OCI-M2 (cell line): ENCODE measurements around the gene NRXN3.
"Not testable (repeated sequence)": the region's sequence is repeated elsewhere in the genome, so short reads cannot be mapped to it uniquely, and the experiment has no call there.

Source experiments
- DNase-seq: peaks from one replicate; lab custom pipeline; 2025; ENCODE audit not compliant: unreplicated experiment; lab: John Stamatoyannopoulos, UW

Gene NRXN3

DNA sequence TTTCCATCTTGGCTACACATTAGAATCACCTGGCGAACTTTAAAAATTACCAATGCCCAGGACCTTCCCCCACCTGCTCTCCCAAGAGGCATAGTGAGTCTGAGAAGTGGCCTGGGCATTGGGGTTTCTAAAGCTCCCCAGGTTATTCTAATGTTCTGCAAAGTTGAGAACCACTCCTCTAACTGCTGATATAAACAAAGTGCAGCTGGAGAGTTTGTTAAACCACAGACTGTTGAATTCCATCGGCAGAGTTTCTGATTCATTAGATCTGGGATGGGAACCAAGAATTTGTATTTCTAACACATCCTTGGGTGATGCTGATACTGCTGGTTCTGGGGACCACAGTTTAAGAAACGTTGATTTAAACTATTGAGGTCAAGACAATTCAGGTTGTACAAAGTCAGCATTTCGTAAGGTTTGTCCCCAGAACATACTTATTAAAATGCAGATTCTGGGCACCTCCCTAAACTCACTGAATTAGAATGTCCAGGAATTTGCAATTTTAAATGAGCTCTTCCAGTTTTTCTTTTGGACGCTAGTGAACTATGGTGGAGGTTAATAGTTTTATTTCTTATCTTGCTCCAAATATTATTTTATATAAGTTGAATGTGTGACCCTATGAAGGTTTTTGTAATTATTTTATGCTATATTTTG, 309.1 kb downstream of the NRXN3 start:
- DNase-seq: no peak

DNA sequence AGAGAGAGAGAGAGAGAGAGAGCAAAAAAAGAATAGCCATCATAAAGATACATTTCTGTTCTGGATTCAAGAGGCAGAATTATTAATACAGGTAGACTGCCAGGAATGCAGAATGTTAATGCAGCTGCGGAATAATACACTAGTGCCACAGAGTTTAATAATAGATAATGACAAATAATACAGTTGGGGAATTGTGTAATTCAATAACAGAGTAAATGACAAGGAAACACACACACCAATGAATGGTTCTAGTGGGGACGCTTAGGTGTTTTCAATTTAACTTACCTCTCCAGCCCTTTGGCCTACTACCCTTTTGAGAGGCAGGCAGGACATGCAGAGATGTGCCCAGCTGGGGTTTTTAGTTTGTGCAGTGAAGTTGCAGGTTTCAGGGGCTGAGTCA, 313.9 kb downstream of the NRXN3 start:
- no peak for DNase-seq

DNA sequence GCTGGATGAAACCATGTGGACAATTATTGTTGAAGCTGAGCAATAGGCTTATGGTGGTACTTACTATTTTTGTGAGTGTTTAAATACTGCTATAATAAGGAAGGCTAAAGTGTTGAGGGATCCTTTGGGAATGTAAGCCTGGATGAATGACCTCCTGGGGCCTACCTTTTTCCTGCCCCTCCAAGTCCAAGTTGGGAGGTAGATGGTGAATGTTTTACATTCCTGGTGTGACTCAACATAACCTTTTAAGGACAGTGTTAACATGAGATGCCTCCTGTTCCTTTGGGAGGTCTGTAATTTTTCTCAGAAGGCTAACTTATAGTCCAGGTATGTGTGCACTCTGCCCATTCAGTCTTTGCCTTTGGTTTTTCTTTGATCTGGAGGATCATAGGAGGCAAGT, 315.9 kb downstream of the NRXN3 start:
- DNase-seq: no peak

DNA sequence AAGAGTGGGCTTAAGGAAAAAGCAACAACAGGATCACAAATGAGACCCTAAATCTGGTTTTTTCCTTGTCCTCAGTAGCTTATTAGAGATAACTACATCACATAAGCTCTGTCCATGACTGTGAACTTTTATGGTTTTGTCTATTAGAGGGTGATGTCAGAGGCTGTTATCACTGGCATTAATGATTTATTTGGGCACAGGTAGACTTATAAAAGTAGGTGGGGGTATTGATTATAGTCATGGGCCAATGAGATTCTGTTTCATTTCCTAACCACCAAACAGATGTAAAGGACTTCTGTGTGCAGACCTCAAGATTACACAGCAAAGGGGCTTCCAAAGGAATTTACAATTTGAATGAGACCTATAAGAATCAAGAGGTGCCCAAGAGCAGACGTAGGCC, 316.4 kb downstream of the NRXN3 start:
- no peak for DNase-seq

DNA sequence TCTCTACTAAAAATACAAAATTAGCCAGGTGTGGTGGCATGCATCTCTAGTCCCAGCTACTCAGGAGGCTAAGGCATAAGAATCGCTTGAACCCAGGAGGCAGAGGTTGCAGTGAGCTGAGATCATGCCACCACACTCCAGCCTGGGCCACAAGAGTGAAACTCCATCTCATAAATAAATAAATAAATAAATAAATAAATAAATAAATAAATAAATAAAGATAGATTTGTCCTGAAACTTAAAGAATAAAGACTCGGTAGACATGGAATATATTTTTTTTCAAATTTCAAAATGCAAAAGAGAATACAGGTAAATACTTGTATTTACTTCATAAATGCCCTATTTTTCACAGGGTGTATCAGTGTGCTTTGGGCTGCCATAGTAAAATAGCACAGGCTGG, 317.4 kb downstream of the NRXN3 start:
- not testable (repeated sequence) for DNase-seq

DNA sequence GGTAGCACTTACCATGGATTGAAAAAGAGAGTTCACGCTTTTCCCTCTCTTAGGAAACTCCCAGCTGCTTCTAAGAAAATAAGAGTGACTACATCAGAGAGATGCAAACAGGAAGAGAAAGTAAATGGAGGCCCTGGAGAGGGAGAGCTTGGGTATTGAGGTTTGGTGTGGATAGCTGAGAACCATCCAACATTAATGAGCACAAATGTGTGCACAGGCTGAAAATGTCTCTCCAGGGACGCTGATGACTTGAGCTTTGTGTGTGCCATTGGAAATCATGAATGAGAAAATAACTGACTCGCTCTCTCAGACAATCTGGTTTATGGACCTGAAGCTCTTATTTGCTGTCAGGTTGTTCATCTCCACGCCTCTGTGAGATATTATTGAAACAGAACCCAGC, 318.8 kb downstream of the NRXN3 start:
- no peak for DNase-seq

DNA sequence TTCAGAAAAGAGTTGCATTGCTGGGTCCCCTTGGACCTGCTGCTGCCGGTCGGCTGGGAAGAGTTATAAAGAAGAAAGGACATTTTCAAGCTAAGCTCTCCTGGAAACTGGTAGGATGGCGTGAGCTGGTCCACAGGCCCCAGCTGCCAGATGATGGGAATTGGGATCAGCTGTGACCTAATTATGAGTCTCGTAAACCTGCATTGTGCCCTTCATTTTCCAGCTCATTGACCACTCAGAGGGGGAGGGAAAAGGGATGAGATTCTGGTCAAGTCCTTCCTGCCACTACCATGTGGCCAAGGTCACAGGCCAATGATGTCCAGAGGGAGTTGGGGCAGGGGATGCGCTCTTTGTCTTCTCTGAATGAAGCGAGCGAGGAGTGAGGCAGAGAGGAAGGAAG, 320.9 kb downstream of the NRXN3 start:
- DNase-seq: no peak

DNA sequence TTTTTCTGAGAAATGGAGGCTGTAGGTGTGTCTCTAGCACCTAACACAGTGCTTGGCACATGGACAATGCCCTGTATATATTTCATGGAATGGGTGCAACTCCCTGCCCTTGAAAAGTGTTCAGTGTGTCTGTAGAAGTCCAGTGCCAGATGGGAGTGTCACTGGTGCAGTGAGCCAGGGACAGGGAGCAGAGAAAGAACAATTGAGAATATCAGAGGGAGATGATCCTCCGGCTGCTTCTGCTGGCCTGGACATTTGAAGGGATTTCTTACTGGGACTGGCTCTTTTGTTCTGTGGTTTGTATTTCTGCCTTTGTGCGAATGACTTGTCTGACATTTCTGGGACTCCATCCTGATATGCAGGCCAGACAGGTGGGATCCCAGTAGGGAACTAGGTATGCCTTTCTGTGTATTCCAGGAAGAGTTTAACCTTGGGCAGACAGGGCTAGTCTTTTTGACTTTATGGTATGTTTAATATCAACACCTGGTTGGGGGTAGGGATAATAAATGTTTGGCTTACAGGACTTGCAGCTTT, 328.0 kb downstream of the NRXN3 start:
- no peak for DNase-seq

DNA sequence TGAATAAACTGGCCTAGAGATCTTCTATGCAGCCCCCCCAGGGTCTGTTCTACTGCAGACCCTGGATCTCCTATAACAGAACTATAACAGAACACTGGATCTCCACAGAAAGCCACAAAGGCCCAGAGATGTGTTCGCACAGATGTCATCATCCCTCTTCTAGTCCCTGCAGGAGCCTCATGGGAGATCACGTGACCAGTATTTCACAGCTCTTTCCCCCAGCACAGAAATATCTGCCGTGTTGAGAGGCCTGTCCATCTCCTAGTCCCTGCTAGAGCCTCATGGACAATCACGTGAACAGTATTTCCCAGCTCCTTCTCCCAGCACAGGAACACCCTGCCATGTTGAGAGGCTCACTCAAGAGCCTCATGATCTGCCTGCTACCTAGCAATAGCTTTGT, 331.7 kb downstream of the NRXN3 start:
- DNase-seq: no peak

DNA sequence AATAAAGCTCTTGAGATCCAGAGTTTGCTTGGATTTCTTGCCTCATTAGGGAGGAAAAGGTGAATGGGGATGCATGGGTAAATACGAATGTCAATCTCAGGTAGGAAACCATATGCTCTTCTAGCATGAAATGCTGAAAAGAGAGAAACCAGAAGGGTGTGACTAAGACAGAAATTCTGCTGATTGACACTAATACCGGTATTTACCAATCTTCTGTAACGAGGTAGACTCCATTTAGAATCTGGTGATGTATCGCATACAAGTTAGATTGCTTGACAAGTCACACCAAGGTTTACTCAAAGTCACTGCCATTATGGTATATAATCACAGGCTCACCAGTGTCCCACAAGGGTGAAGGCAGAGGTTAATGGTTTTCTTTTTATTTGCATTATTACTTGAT, 337.9 kb downstream of the NRXN3 start:
- no peak for DNase-seq

DNA sequence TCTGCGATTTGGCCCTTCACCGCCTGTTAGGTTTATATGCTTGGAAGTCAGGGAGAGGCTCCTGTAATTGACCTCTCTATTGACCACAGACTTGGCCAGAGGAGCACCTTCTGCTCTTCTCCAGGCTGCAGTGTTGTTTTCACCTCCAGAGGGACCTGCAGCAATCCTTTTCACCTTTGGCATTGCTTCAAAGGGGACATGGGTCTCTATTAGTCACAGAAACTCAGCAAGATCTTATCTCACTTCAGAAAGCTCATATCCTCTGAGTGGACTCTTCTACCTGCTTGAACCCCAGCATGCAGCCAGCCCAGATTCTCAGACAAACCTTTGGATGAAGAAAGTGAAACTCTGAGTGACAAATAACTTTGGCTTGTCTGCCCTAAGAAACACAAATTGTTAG, 339.3 kb downstream of the NRXN3 start:
- DNase-seq: no peak

DNA sequence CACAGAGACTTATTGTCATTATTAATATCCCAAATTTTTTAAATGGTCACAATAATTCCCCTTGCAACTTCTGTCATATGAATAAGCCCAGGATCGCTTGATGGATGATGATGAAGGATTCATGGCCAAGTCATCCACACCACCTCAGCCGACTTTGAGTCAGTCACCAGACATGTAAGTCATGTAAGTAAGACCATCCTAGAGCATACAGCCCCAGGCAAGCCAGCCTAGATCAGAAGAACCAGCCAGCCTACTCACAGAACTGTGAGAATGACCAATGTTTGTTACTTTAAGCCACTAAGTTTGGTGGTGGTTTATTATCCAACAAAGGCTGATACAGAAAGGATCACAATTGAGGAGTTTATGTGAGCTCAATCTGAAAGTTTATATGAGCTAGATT, 341.8 kb downstream of the NRXN3 start:
- no peak for DNase-seq

DNA sequence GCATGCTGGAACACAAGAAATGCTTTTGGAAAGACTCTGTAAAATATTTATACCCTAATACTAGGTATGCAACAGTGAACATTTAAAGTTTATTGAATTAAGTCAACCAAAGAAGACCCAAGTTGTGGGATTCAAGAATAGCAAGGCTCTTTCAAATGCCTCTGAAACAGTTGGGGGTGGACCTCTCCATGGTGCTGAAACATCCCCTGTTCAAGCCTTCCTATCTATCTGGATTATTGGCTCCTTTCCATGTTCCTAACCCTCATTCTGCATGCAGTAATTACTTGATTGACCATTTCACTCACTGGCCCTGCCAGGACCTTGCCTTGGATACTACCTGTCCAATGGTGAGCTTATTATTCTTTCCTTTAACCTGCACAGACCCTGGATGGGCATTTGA, 349.7 kb downstream of the NRXN3 start:
- no peak for DNase-seq

DNA sequence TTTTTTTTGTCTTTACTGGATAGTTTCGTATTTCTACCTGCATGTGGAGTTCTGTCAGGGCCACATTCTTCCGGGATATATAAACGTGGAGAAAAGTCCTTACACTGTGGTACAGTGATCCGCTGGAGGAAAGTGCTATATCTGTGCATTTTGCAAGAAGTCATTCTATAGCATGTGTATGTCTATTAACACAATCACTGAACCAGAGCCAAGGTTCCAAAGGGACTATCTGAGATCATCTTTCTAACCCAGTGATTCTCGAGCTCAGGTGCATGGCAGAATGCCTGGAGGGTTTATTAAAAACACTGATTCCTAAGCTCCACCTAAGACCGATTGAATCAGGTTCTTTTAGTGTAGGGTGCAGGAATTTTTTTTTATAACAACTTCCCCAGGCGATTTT, 354.0 kb downstream of the NRXN3 start:
- no peak for DNase-seq

DNA sequence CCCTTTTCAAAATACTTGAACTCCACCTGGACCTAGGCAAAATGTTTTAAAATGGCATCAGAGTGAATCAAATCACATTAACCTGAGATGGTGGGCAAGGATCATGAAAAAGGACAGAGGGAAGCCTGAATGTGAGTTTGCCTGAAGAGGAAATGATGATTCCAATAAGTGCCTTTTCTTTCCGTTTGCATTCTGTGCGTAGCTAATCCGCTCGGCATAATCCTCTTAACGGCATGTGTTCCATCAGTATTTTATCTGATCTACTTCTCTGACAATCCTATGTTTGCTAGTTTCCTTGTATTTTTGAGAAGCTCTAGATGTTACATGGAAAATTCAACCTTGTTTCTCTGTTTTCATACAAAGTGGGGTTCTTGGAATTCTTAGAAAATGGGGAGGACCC, 354.6 kb downstream of the NRXN3 start:
- no peak for DNase-seq

DNA sequence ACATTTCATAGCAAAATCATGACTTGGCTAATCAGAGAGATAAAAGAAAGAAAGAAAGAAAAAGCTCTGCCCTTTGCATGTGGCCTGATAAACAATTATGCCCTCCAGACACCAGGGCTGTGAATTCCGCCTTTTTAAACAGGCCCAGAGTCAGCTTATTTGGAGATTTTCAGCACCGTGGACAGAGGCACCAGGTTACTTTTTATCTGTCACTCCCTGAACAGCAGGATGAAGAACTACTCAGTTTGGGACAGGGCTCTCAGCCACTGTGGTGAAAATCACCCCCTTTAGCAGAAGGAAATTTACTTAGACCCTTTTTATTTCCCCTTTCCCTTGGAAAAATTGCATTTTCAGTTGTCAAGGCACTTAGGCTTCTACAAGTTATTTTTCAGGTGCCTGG, 359.9 kb downstream of the NRXN3 start:
- no peak for DNase-seq

DNA sequence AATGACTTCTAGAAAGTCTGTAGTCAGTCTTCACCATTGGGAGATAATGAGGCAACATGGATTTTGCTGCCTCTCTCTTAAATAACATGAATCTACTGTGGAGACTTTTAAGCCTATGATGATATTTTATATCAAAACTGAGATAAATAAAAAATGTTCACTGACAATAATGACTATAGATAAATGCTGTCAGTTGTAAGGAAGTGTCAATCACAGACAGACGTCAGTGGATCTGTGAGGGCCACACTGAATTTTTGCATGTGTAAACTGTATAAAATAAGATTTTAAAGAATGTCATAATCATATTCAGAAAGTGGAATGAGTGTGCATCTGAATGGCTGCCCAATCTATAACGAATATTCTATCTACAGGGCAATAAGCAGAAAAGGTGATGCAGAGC, 364.0 kb downstream of the NRXN3 start:
- no peak for DNase-seq

DNA sequence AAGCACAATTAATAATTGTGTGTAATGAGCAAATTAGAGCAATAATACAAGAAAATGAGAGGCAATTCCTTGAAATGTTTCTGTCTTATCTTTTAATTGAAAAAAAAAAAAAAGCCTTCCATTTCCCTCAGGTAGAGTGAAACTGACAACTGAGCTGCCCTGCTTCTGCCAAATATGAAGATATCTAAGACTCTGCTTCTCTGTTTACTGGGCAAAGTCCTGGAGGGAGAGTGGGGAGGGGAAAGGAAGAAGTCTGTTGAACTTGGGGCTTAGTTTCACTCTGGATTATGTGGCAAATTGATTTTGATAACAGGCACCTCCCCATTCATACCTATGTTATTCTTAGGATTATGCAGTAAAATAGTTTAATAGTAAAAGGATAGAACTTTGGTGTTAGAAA, 364.9 kb downstream of the NRXN3 start:
- no peak for DNase-seq

DNA sequence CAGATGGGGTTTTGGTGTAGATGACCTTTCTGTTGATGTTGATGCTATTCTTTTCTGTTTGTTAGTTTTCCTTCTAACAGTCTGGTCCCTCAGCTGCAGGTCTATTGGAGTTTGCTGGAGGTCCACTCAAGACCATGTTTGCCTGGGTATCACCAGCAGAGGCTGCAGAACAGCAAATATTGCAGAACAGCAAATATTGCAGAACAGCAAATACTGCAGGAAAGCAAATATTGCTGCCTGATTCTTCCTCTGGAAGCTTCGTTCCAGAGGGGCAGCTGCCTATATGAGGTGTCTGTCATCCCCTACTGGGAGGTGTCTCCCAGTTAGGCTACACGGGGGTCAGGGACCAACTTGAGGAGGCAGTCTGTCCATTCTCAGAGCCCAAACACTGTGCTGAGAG, 371.6 kb downstream of the NRXN3 start:
- DNase-seq: not testable (repeated sequence)

DNA sequence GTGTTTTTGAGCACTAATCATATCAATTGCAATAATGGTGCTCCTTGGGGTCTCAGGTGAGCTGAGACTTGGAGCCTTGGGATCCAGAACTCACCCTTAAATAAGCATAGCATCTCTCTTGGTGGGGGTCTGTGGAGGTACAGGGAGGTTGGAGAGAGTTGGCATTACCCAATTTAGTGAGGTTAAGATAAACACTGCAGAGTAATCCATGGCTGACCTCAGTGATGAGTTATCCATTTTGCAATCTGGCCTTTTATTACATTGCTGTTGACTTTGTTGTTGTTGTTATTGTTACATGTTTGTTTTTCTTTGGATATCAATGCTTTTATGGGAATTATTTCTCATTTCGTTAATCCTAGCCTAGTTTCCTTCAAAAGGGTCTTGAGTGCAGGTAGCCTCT, 373.3 kb downstream of the NRXN3 start:
- no peak for DNase-seq

DNA sequence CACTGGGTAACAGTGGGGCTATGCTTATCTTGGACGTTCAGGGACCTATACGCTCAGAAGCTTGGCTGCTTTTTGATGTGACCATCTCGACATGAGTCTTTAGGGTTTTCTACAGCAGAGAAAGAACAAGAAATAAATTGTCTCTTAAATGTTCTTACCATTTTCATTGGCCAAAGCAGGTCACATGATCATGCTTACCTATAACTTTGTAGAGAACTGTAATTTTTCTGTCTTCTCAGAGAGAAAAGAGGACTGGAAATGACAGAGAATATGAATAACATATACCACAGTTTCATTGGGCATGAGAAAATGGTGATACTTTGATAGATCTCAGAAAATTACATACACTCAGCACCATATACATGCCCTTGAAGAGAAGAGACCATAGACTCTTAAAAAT, 390.9 kb downstream of the NRXN3 start:
- DNase-seq: no peak

DNA sequence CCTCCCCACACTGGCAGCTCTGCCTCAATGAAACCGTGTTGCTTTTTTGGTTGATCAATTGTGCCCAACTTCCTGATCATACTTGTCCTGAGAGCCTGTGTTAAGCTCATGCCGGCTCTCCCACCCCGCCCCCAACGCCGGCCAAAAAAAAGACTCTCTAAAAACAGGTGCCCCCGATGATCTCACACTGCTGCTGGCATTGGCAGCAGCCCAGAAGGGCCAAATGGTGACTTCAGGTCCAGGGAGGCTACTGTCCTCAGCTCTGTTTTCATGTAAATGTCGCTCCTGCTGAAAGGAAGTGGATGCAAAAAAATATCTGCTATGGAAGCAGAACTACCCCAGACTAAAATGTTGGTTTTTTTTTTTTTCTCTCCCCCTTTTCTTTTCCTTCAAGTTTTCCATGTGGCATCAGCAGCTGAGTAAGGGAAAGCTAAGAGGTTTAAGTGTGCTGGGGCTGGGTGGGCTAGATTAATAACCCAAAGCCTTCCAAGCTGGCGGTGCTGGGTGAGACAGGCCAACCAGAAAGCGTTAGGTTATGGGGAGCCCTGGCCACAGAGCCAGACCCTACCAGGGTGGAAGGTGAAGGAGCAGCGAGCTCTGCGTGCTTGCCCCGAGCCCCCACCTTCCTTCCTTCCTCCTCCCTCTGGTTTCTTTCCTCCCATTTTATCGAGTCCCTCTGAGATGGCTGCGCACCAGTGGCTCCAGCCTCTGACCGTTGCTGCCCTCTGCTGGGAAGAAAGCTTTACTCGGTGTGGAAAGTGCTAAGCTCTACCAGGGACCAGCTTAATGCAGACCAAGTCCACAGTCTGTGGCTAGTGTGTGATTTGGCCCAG, 396.1 kb downstream of the NRXN3 start:
- peak; percentile 25 for DNase-seq

DNA sequence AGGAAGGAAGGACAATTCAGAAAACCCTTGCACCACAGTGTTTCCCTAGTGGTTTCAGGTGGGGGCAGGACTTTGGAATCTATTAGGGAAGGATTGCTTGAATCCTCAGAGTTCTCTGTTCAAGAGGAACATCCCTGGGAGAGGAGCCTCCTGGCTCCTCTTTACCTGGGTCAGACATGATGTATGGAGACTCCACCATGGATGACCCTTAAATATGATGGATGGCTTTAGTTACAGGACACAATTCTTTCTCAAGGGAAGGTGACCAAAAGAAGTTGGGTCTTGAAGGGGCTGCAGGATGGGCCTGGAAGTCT, 396.6 kb downstream of the NRXN3 start:
- no peak for DNase-seq
